NCI-H524 treated with DMSO at 0.1 percent for 48 hours (cell line): Measurements from ENCODE around the gene SLC45A1.
"Not testable (repeated sequence)": the region's sequence is repeated elsewhere in the genome, so short reads cannot be mapped to it uniquely, and the experiment has no call there.

Source experiments
- DNase-seq: peaks from one replicate; lab custom pipeline; 2025; lab: John Stamatoyannopoulos, UW

The SLC45A1 gene

DNA sequence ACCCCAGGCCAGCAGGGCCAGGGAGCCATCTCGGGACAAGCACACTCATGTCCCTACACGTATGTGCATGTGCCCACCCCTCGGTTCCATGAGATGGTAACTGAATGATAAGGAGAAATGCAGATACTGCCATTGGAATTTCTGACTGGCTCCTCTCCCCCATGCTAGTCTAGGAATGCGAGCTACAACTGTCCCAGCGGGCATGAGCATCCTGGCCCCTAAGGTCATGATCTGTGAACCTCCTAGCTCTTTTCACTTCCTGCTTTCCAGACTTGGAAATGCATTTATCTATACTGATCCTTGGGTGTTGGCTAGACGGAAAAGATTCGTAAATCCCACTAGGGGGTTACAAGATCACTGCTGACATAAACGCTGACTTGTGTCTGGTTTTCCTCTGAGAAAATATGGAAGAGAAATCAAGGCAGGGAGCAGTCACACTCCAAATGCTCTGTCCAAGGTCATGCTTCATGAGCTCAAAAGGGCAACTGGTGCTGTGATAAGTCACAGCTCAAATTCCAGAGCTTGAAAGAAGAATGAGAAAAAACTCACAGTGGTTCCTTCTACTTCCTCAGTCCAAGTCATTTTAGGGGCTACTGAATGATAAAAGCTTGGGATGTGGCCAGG, 49.8 kb downstream of the SLC45A1 start:
- no peak for DNase-seq

DNA sequence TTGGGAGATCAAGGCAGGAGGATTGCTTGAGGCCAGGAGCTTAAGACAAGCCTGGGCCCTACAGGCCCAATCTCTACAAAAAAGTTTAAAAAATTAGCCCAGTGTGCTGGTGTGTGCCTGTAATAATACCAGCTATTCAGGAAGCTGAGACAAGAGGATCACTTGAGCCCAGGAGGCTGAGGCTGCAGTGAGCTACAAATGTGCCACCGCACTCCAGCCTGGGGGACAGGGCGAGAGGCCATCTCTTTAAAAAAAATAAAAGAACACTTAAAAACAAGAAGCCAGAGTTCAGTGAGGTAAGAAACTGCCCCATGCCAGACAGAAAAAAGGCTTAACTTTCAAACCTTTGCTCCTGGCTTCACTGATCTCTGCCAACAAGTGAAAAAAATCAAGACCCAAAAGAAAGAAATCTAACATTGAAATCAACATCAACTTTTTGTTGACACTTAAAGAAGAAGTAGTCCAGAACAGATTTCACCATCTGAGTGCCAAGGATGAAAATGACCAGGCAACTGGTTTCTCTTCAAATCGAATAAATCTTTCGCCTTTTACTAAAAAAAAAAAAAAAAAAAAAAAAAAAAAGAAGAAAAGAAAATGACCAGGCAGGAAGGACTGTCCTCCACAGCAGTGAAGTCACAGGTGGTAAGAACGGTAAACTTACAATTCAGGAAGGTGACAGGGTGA, 51.2 kb downstream of the SLC45A1 start:
- no peak for DNase-seq

DNA sequence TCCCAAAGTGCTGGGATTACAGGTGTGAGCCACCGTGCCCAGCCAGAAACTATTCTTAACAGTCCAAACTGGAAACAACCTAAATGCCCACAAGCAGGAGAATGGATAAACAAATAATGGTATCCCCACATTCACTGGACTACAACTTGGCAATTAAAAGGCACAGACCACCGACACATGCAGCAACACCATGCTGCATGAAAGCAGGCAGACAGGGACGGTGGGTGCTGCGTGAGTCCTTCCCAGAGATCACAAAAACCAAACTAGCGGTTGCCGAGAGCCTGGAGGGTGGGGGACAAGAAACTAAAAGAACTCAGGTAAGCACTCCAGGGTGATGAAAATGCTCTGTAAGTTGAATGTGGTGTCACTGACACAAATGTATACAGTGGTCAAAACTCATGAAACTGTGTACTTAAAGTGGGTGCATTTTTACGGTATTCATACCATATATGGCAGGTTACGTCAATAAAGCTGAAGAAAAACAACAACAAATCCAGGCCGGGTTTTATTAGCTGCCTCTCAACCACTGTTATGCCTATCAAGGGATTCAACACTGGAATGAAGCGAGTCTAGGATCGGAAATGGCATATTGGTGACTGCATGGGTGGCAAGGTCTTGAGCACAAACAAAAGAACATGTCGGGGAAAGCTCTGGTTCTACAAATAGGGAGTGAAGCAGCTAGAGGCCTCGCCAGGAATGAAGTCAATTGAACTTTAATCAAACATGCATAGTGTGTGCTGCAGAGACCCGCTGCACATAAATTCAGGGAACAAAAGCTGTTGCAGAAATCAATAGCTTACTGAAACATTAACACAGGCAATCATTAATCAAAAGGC, 52.4 kb downstream of the SLC45A1 start:
- DNase-seq = no peak

DNA sequence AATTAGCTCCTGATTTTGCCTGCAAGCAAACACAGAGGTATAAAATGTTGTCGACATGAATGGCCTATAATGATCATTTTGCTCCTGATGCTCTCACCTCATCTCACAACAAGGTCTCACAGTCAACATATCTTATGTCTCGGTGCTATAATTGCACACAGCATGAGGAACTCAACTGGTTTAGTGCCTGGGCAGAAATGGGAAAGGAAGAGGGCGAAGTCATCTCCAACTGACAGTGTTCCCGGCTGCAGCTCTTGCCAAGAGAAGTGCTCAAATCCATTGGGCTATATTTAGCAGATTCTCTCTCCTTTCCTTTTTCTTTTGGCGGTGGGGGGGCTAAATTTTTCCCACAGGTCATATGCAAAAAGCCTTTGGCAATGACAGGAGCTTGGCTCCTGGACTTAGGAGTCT, 53.0 kb downstream of the SLC45A1 start:
- DNase-seq = no peak

DNA sequence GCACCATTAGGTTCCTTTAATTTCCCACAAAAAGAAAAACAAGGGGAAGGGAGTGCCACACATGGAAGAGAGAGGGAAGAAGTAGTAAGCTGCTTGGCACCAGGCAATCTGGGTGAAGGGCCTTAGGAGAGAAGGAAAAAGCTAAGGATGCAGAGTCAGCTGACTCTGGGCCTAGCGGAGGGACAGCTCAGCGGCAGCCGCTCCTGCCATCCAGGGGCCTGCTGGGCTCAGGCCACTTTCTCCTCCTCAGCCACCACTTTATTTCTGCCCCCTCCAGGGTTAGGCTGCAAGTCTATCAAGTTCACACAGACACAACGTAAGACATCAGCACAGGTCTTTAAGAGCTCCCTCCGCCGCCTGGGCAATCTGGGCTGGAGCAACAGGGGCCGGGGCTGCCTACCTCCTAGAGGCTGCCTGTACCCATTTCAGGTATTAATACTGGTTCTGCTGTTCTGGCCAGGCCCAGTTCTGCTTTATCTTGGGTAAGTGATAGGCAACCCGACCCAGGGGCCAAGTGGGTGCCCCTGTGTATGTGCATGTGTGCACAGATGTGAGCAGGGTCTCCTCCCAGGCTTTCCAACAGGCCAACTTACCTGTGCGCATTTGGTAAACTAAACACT, 53.6 kb downstream of the SLC45A1 start:
- DNase-seq = no peak

DNA sequence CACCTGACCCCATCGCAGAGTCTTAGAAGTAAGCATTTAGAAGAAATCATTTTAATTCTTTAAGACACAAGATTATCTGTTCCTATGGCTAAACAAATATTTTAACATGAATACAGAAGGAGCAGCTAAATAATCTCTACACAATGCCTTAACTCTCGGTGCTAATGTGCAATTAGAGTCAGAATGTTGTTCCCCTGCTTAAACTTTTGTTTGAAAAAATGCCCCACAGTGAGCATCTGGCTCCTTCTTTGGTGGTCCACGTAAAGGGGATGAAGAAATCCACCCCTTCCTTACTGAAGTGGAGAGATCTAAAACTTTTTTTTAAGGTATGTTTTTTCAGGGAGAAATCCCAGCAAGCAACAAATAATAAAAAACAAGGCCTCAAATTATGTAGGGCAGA, 55.2 kb downstream of the SLC45A1 start:
- no peak for DNase-seq

DNA sequence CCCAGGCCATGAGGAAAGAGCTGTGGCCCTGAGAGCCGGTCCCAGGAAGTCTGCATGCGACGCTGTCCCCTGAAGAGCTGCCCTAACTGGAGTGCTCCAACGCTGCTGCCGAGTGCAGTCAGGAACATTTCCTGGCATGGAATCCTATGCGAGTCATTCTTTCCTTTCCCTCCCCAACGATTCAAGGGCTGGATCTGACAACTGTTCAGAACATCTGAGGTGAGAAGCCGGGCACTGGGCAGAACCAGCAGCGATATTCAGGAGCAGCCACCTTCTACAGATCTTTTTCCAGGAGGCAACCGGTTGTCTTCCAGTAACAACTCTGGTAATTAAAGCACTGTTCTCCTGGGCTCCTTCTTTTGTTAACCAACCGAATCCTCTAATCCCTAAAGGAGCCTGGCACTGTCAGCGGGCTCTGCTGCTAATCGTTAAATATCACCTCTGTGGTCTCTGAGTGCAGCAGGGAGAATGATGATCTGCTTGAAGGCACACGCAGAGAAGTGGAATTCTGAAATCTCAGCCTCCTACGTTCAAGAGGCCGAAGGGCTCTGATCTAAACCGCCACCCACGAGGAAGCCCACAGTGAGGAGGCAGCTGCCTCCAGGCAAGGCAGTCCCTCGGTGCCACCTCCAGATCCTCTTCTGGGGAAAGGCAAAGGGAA, 55.8 kb downstream of the SLC45A1 start:
- DNase-seq = peak; percentile 57

DNA sequence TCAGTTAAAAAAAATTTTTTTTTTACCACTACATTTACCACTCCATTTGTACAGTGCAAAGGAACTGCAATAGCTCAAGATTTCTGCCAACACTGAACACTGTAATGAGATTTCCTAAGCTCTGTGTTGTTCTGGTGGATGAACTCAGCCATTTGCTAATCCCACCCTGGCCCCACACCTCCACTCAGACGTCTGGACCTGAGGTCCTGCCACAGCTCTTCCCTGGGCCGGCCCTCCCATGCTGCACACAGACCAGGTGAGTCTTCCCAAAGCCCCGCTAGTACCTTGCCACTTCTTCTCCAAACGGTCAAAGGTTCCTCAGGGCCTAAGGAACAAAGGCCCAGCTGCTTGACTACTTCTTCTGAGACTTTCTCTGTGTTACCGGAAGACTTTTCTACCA, 56.4 kb downstream of the SLC45A1 start:
- DNase-seq = no peak

DNA sequence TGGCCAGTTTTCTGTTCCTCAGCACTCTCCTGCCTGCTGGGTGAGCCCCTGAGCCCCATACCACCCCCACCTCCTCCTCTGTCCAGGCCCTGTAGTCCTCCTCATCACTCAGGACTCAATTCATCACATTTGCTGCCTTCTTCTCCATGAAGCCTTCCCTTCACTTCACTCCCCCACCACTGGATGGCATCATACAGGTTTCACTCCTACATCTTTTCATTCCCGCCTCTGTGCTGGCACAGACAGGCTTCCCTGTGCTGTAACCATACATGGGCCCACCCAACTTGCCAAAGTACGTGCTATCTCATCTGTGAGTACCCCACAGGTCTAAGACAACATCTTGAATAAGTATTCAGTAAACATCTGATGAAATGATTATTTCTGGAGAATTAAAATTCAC, 56.9 kb downstream of the SLC45A1 start:
- DNase-seq = no peak

DNA sequence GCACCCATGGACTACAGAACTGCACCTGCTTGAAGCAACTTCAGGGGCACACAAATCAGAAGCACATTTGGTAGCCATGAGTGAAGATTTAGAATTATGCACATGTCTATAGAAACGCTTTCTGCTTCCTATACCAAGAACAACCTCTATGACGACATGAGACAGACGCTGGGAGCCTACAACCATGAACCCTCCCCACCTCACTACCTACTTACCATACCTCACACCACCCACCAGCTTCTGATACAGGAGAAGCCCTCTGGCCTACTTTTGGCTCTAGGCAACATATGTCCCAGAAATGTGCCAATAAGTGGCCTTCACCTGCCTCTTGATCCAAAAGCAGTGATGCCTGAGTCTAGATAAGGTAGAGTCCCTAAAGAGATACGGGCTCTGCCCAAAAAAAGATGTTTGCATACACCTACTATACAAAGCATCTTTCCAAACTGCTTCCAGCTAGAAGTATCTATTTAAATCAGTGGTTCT, 58.5 kb downstream of the SLC45A1 start:
- DNase-seq = no peak

DNA sequence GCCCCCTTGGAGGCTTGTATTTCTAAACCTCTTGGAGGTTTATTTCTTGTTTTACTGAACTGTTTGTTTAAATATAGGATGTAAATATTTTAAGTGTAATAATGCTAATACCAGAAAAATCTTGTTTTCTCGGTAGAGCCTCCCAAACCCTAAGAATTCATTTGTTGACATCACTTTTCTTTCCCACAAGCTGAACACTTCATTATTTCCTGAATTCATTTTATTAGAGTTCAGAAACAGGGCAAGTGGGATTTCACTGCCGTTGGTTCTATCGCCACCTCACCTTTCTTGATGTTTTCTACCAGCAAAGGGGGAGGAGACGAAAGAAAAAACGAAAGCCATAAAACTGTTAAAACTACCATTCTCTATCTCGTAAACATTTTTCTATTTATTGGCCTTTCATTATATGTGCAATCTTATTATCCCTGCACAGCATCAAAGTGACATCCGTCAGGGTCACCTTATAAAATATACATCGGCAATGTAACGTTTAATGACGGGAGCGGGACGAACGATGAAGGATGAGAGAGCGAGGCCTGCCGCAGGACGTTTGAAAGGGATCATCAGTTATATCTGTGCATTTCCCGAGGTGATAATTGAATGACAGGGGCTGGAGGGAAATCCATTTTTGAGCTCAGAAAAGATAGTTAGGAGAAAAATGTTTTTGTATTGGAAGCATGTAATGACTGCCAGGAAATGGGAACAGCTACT, 59.5 kb downstream of the SLC45A1 start:
- no peak for DNase-seq

DNA sequence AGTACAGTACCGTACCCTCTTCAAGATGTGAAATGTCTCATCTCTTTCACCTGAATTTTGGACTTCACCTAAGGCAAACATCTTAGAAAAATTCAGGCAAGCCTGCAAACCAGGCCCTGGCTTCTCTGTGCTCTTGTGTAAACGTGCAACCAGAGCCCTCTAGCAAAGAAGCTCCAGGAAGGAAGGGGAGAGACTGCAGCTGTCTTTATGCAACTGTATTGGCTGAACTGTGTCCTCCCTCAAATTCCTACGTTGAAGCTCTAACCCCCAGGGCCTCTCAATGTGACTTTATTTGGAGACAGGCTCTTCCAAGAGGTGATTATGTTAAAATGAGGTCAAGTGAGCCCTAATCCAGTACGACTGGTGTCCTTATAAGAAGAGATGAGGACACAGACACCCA, 60.3 kb downstream of the SLC45A1 start:
- DNase-seq = no peak

DNA sequence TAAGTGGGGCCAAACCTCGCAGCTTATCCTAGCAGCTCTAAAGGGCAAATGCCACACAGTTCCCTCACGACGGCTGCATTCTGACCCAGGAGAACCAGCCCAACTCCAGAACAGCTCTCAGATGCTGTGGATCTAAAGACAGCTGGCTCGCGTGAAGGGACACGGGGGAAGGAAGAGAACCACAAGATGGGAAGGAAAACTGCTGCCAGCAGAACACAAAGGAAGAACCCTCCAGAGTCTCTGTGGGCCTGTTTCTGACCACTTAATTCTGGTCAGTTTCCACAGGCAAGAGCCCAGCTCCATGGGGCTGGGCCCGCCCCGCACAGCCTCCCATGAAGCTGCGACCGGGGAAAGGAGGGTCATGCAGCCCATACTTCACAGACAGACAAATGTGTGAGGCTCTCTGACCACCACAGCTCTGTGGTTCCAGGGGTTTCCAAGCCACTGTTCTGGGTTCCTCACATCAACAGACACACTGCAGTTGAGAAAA, 61.1 kb downstream of the SLC45A1 start:
- DNase-seq = no peak

DNA sequence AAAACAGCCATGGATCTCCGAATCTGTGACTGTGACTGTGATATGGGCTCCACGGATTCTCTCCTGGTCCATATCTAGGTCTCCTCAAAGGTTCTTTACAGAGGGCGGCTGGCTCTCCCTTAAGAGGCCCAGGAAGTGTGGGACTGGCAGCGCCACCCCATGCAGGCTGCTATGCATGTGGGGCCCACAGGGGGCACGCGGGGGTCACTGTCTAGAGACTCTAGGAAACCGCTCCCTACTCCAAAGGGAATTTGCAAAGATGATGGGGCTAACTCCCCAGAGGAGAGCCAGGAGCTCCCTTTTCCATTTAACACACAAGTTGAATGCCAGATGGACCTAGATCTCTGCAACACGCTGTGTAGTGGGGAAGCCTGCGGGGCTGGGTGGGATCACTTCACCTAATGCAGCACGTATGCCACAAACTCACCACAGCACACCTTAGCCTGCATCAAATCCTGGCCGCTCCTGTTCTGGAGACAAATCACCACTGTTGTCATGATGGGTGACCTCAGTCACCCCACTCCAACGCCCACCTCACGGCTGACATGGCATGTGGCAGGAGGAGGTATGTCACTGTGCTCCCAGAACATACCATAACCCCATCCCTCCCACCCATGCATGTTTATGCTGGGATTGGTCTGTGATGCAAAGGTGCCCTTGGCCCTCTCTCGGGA, 61.7 kb downstream of the SLC45A1 start:
- DNase-seq = no peak

DNA sequence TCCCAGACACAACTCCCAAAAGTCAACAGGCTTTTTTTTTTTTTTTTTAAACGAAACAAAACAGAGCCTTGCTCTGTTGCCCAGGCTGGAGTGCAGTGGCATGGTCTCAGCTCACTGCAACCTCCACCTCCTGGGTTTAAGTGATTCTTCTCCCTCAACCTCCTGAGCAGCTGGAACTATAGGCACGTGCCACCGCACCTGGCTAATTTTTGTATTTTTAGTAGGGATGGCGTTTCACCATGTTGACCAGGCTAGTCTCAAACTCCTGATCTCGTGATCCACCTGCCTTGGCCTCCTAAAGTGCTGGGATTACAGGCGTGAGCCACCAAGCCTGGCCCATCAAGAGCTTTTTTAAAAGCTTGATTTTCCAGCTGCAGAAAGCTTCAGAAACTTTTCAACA, 62.4 kb downstream of the SLC45A1 start:
- DNase-seq = not testable (repeated sequence)

DNA sequence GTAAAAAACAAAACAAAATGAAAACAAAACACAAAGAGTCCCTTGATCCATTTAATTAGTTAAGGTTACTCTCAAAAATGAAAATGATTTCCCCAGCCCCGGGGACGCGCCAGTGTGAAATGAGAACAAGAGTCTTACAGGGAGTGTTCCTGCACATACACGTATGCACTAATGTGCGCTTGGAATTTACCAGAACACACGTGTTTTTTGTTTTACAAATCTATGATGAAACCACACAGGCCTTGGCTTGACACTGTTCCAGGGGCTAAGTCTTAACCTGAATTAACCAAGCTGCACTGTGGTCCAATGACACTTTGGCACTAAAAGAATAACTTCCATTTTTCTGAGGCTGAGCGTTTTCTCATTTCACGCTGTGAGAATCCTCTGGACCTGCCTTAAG, 63.7 kb downstream of the SLC45A1 start:
- DNase-seq = no peak

DNA sequence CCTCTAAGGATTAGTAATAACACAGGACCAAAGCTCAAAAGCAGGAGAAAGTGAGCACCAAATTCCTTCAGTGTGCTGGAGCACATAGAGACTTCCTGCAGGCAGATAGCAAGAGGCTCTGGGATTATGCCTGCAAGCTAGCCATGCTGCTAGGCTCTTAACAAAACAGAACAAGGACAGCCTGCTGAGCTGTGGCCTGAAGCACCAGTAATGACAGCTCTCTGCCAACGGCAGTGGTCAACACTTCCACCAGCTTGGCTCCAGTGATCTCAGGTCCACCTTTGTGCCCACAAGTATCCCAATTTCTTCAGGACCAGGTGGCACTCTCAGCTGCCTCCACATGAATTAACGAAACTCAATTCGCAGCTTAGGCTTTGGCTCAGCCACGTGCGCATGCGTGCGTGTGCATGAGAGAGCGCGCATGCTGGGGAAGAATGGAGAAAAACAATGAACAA, 64.2 kb downstream of the SLC45A1 start:
- no peak for DNase-seq

DNA sequence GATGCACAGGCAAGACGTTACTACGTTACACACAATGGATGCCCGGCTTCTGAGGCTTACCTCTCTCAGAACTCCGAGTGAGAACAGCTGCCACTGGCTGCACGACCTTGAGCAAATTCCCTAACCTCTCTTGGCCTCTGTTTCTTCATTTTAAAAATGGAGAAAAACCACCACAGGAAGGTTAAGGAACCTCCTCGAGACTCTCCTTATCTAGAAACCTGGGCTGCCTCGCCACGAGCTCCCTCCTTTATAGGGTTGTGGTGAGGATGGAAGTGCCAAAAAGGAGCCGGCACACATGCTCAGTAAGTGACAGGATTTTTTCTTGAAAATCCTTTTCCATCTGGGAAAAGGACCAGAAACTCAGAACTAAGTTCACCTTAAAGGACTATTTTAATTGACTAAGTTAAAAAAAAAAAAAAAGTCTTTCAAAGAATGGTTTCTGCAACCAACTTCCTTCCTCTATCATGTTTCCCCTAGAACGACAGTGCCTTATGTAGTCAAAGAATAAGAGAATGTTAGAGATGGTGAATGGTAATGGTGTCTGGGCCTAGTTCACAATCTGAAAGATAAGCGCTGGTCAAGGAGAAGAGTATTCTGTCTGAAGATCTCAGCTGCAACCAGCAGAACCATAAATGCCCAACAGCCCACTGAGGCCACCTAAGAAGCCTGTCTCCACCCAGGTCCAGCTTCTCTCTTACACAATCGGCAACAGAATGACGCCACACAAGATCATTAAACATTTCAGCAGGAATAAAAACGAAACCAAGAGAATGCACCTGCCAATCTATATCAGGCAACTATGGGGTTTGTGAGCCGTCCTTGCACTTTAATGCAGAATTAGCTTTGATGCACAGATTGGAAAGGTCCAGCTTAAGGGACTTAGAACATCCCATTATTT, 64.9 kb downstream of the SLC45A1 start:
- no peak for DNase-seq

DNA sequence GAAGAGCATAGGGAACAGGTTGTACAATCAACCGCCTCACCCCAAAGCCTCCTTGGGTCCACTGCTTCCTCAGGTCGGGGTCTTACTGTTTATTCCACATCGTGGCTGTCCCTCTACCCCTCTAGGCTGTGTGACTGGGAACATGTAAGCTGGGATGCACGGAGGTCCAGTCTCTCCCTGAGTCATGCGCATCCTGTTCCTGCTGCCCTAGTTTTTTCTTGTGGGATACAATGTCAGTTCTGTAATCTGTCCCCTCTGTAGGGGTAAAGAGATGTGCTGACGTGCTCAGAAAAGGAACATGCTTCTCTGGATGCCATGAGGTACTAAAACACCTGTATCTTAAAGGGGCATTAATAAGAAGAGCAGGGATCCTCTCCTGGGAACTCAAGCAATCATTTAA, 66.2 kb downstream of the SLC45A1 start:
- DNase-seq = no peak
